Esophagus squamous epithelium (tissue), 4 donors: Measurements from ENCODE around the gene CD4.

Experiments
- CTCF ChIP-seq, 6 experiments: fragments of 450-650 bp in 4 of 6; fragments of 200-600 bp in 2 of 6; sonication (generic) in 2 of 6; IDR thresholded peaks; one replicate each; pipeline ENCODE4 v1.5.1; 2016 to 2019; ENCODE audit warnings: antibody characterized with exemption in 6 of 6, mild to moderate bottlenecking in 4 of 6, moderate library complexity in 4 of 6
- POLR2A ChIP-seq, 4 donors: fragments of 450-650 bp; IDR thresholded peaks; one replicate each; pipeline ENCODE4 v1.6.1; 2017; ENCODE audit warnings: antibody characterized with exemption in 4 of 4, mild to moderate bottlenecking in 4 of 4, moderate library complexity in 3 of 4

GRCh38 chr12:6763380-6763779 lies 25.9 kb upstream of the CD4 start:
- no peak for TF ChIP-seq CTCF (IDR thresholded peaks at IDR 0.05)
- no peak for TF ChIP-seq POLR2A (IDR thresholded peaks at IDR 0.05)
